Psoas muscle (tissue), 8 donors: Measurements from ENCODE around the gene SMAP1. TPM values are rescaled to one million over a fixed set of nuclear protein-coding genes. Genes with fewer than 3 reads are reported as not detected.

Source experiments
- ATAC-seq, 4 donors: fragments of 200-7000 bp; cut with Tn5 transposase; one replicate each; pipeline ENCODE4 v1.9.1; 2020; ENCODE audit warnings: moderate library complexity in 3 of 4, mild to moderate bottlenecking in 2 of 4
- DNase-seq, 2 donors: peaks; one replicate each; pipeline ENCODE4 v3.0.0-alpha.2; 2020
- H3K27ac ChIP-seq: fragments of 200-600 bp; one replicate; pipeline ENCODE4 v1.8.0; 2022
- H3K27me3 ChIP-seq, 3 donors: fragments of 200-600 bp in 1 of 3; one replicate each; pipeline versions ENCODE4 v1.6.1 to v1.8.0; 2013 to 2022; ENCODE audit warnings: low read length in 2 of 3, mild to moderate bottlenecking in 2 of 3, moderate library complexity in 1 of 3; ENCODE audit not compliant: insufficient read depth in 3 of 3
- H3K36me3 ChIP-seq, 2 donors: fragments of 200-600 bp in 1 of 2; one replicate each; pipeline versions ENCODE4 v1.6.1 to v1.8.0; 2013 to 2022; ENCODE audit warnings: low read depth in 1 of 2, mild to moderate bottlenecking in 1 of 2, moderate library complexity in 1 of 2; ENCODE audit not compliant: insufficient read depth in 1 of 2
- H3K4me1 ChIP-seq: fragments of 200-600 bp; one replicate; pipeline ENCODE4 v1.8.0; 2022
- H3K4me3 ChIP-seq: fragments of 200-600 bp; one replicate; pipeline ENCODE4 v1.8.0; 2022; ENCODE audit warnings: mild to moderate bottlenecking
- H3K9me3 ChIP-seq: fragments of 200-600 bp; one replicate; pipeline ENCODE4 v1.8.0; 2022
- CTCF ChIP-seq: fragments of 200-600 bp; IDR thresholded peaks from one replicate; pipeline ENCODE4 v1.8.0; 2022; ENCODE audit warnings: antibody characterized with exemption
- WGBS, 3 donors: extraction: QIAGEN DNeasy Blood & Tissue Kit; methylation state at CpG; one replicate each; pipeline versions ENCODE4 v1.1.6 to v1.1.7; 2013; 5-methylcytosine and 5-hydroxymethylcytosine counted together
- intact Hi-C, 2 donors: fragments of 100-400 bp; cut with DNase I; formaldehyde crosslinking; loops; one replicate each; pipeline versions ENCODE4 v1.11.0 to v1.14.2; 2022
- polyA plus RNA-seq, 3 donors: library from polyadenylated mRNA; stranded (reverse); fragments of 200-250 nt; gene quantifications; one replicate each; pipeline ENCODE4 v1.2.3, GENCODE V29; 2013
- total RNA-seq, 4 donors: library from RNA; stranded (reverse); fragmentation: NEBNext Ultra II Directional in 2 of 4; extraction: Animal tissue kit (Norgen Biotek cat#: 25700) in 2 of 4; gene quantifications; one replicate each; pipeline versions ENCODE4 v1.2.1 to v1.2.4, GENCODE V29; 2021 to 2023
- donor health status: healthy with polysubstance abuse.
- donor health status: DM: no; HTN: no; CAD: no; lungs with moderate emphysema.
- donor health status: Bipolar disorder and iron deficiency.
- donor health status: healthy.
- donor health status: DM: yes; HTN: yes; CAD: no.
- donor health status: DM: no; HTN: no; CAD: no.
- donor health status: DM: no; HTN: no; CAD: no.
- donor health status: DM: yes; HTN: yes; CAD: no.

The SMAP1 gene
- total and polyA plus RNA-seq, 7 donors, result 19.0 to 40.2 (median 24.0) TPM

- DNase-seq, result no peak
- Histone ChIP-seq H3K4me3 (no peak overlapping the region), H3K27me3 (no peaks in the 10 kb centered on the region), H3K4me1 (no peaks in the 10 kb centered on the region), H3K27ac (no peak overlapping the region), H3K36me3 (no peaks in the 10 kb centered on the region), H3K9me3 (no peaks in the 10 kb centered on the region)
- no peak for ATAC-seq
- intact Hi-C loops, result no loop called here
- no peak for TF ChIP-seq CTCF
- WGBS, 3 donors, result 94 to 95% (median 95%) methylated on average over 34 to 36 of the region's 36 CpGs
Measured at GRCh38 chr6:70627500-70628254, 40.0 kb upstream of the SMAP1 start.

GRCh38 chr6:70629929-70630328, 37.8 kb upstream of the SMAP1 start:
- Histone ChIP-seq H3K27ac (no peak overlapping the region), H3K4me3 (no peak overlapping the region), H3K36me3 (no peaks in the 10 kb centered on the region), H3K9me3 (no peaks in the 10 kb centered on the region), H3K27me3 (no peaks in the 10 kb centered on the region), H3K4me1 (no peaks in the 10 kb centered on the region)
- 73 to 79% (median 75%) methylated on average over 1 of the region's 1 CpG for WGBS, 3 donors
- DNase-seq (no peak), ATAC-seq (no peak)
- intact Hi-C loops, result no loop called here
- TF ChIP-seq CTCF, result no peak

- TF ChIP-seq CTCF, result no peak
- H3K4me3 ChIP-seq, result no peak overlapping the region
- WGBS, 3 donors, result 66 to 88% (median 73%) methylated on average over 2 of the region's 2 CpGs
- intact Hi-C loops, result no loop called here
- ATAC-seq (no peak), DNase-seq (no peak)
- H3K27me3 ChIP-seq, result no peaks in the 10 kb centered on the region
- no peak overlapping the region for H3K27ac ChIP-seq
- H3K9me3 ChIP-seq, result no peaks in the 10 kb centered on the region
- no peaks in the 10 kb centered on the region for H3K4me1 ChIP-seq
- no peaks in the 10 kb centered on the region for H3K36me3 ChIP-seq
Measured at GRCh38 chr6:70633870-70634269, 33.8 kb upstream of the SMAP1 start.

- Histone ChIP-seq H3K36me3 (no peaks in the 10 kb centered on the region), H3K4me1 (no peaks in the 10 kb centered on the region), H3K9me3 (no peaks in the 10 kb centered on the region), H3K4me3 (no peak overlapping the region), H3K27ac (no peak overlapping the region), H3K27me3 (no peaks in the 10 kb centered on the region)
- 76 to 85% (median 84%) methylated on average over 4 to 8 of the region's 8 CpGs for WGBS, 3 donors
- ATAC-seq (no peak), DNase-seq (no peak)
- intact Hi-C loops, result no loop called here
- no peak for TF ChIP-seq CTCF
Measured at GRCh38 chr6:70636596-70636995, 31.1 kb upstream of the SMAP1 start.

- intact Hi-C loops, result no loop called here
- H3K9me3 ChIP-seq, result no peaks in the 10 kb centered on the region
- H3K27ac ChIP-seq, result no peak overlapping the region
- no peak overlapping the region for H3K4me3 ChIP-seq
- H3K27me3 ChIP-seq, result no peaks in the 10 kb centered on the region
- no peaks in the 10 kb centered on the region for H3K4me1 ChIP-seq
- no peak for DNase-seq
- no peak for ATAC-seq
- no peak for TF ChIP-seq CTCF
- WGBS, 3 donors, result 95 to 97% (median 96%) methylated on average over 1 of the region's 1 CpG
- H3K36me3 ChIP-seq, result no peaks in the 10 kb centered on the region
Measured at GRCh38 chr6:70638468-70638867, 29.2 kb upstream of the SMAP1 start.
